ENCODE data around the gene ARMH4. TPM values are rescaled to one million over a fixed set of nuclear protein-coding genes. Genes with fewer than 3 reads are reported as not detected.
A peak's percentile ranks its signal among the peaks of the same experiment; 100 is the strongest.

The ARMH4 gene
- total RNA-seq, 2 donors from 2014 or later, result 1.0 TPM; not detected in 1

- ATAC-seq, result no peak
- H3K9me3 ChIP-seq, result no peaks in the 10 kb centered on the region
- intact Hi-C loops (cut with DNase I), result loop anchor here (10.0 kb wide), 2 partner anchors 373 to 593 kb away; no protein-coding TSS in a partner anchor
- DNase-seq, result no peak
- no peaks in the 10 kb centered on the region for H3K27me3 ChIP-seq
- H3K27ac ChIP-seq, result no peak overlapping the region
- 61 to 71% methylated on average over 1 of the region's 1 CpG for WGBS, 2 donors
- TF ChIP-seq CTCF (IDR thresholded peaks at IDR 0.05), result no peak
- TF ChIP-seq POLR2A (IDR thresholded peaks at IDR 0.05), result no peak
- no peaks in the 10 kb centered on the region for H3K36me3 ChIP-seq (replicated peaks in 1 of 2; ENCODE audit: insufficient read depth in 1 of 2, low read depth in 2 of 2)
- no peak overlapping the region for H3K4me3 ChIP-seq
- H3K4me1 ChIP-seq, result no peaks in the 10 kb centered on the region
Measured at GRCh38 chr14:58077621-58078020, 74.4 kb downstream of the ARMH4 start.

- Histone ChIP-seq H3K4me1 (peaks cover 13% of the 10 kb centered on the region), H3K4me3 (no peak overlapping the region), H3K27ac (no peak overlapping the region), H3K27me3 (no peaks in the 10 kb centered on the region), H3K36me3 (replicated peaks in 1 of 2; ENCODE audit: insufficient read depth in 1 of 2, low read depth in 2 of 2) (no peaks in the 10 kb centered on the region), H3K9me3 (no peaks in the 10 kb centered on the region)
- no peak for DNase-seq
- TF ChIP-seq POLR2A (IDR thresholded peaks at IDR 0.05), result no peak
- TF ChIP-seq CTCF (IDR thresholded peaks at IDR 0.05), result no peak
- intact Hi-C loops (cut with DNase I), result loop anchor here (10.0 kb wide), 2 partner anchors 369 to 589 kb away; no protein-coding TSS in a partner anchor
- ATAC-seq, result no peak
- 27 to 49% methylated on average over 3 of the region's 3 CpGs for WGBS, 2 donors
Measured at GRCh38 chr14:58073516-58073915, 78.5 kb downstream of the ARMH4 start.

GRCh38 chr14:58072288-58073071 is 79.5 kb downstream of the ARMH4 start:
- intact Hi-C loops (cut with DNase I), result loop anchor here (10.0 kb wide), 2 partner anchors 368 to 588 kb away; no protein-coding TSS in a partner anchor
- DNase-seq, result peak; percentile 56 to 62 (median 62)
- no peaks in the 10 kb centered on the region for H3K9me3 ChIP-seq
- peak; percentile 83 for ATAC-seq
- TF ChIP-seq CTCF (IDR thresholded peaks at IDR 0.05), result peak; percentile 43 to 77 (median 70)
- TF ChIP-seq POLR2A (IDR thresholded peaks at IDR 0.05), result no peak
- no peaks in the 10 kb centered on the region for H3K27me3 ChIP-seq
- H3K36me3 ChIP-seq (replicated peaks in 1 of 2; ENCODE audit: insufficient read depth in 1 of 2, low read depth in 2 of 2), result no peaks in the 10 kb centered on the region
- H3K4me3 ChIP-seq, result no peak overlapping the region
- no peak overlapping the region for H3K27ac ChIP-seq
- H3K4me1 ChIP-seq, result peaks cover 13% of the 10 kb centered on the region
- WGBS, 2 donors, result 22 to 25% methylated on average over 17 of the region's 17 CpGs

- peaks cover 13% of the 10 kb centered on the region for H3K4me1 ChIP-seq
- intact Hi-C loops (cut with DNase I), result loop anchor here (10.0 kb wide), 2 partner anchors 367 to 587 kb away; no protein-coding TSS in a partner anchor
- no peak overlapping the region for H3K4me3 ChIP-seq
- H3K27me3 ChIP-seq, result no peaks in the 10 kb centered on the region
- DNase-seq (peak in 1 of 4 donors; percentile 24), ATAC-seq (peak; percentile 40)
- H3K36me3 ChIP-seq (replicated peaks in 1 of 2; ENCODE audit: insufficient read depth in 1 of 2, low read depth in 2 of 2), result no peaks in the 10 kb centered on the region
- 3 to 9% methylated on average over 1 of the region's 1 CpG for WGBS, 2 donors
- no peak for TF ChIP-seq CTCF (IDR thresholded peaks at IDR 0.05)
- no peak for TF ChIP-seq POLR2A (IDR thresholded peaks at IDR 0.05)
- no peak overlapping the region for H3K27ac ChIP-seq
- no peaks in the 10 kb centered on the region for H3K9me3 ChIP-seq
Measured at GRCh38 chr14:58071341-58071740, 80.7 kb downstream of the ARMH4 start.
